Thoracic aorta (tissue), 2 donors: ENCODE data around the gene PRKN. TPM values are rescaled to one million over a fixed set of nuclear protein-coding genes. Genes with fewer than 3 reads are reported as not detected.

ENCODE experiments used
- ATAC-seq: fragments of 150-250 bp; one replicate; pipeline ENCODE4 v1.8.0; 2017; ENCODE audit warnings: low read depth; ENCODE audit not compliant: insufficient number of reproducible peaks, low FRiP score
- DNase-seq: peaks from one replicate; pipeline ENCODE4 v3.0.0-alpha.2; 2020; ENCODE audit warnings: low spot score
- H3K27ac ChIP-seq, 2 donors: fragments of 200-600 bp; sonication (generic); 1 replicate in 1 of 2; 2 replicates in 1 of 2; pipeline ENCODE4 v1.5.1; 2016; ENCODE audit warnings: mild to moderate bottlenecking in 2 of 2, moderate library complexity in 2 of 2
- H3K27me3 ChIP-seq: fragments of 200-600 bp; sonication (generic); replicated peaks from 2 replicates; pipeline ENCODE4 v1.6.0; 2016; ENCODE audit warnings: mild to moderate bottlenecking; ENCODE audit not compliant: insufficient read depth
- H3K36me3 ChIP-seq: fragments of 200-600 bp; sonication (generic); one replicate; pipeline ENCODE4 v1.5.1; 2016
- H3K4me1 ChIP-seq, 2 donors: fragments of 200-600 bp; sonication (generic); 1 replicate in 1 of 2; 2 replicates in 1 of 2; pipeline versions ENCODE4 v1.5.1 to v1.6.0; 2016; ENCODE audit warnings: low read depth in 2 of 2, mild to moderate bottlenecking in 1 of 2; ENCODE audit not compliant: control insufficient read depth in 1 of 2
- H3K4me3 ChIP-seq: fragments of 200-600 bp; sonication (generic); 2 replicates; pipeline ENCODE4 v1.5.1; 2016; ENCODE audit warnings: mild to moderate bottlenecking
- H3K9me3 ChIP-seq: fragments of 200-600 bp; sonication (generic); 2 replicates; pipeline ENCODE4 v1.5.1; 2016
- CTCF ChIP-seq: fragments of 200-600 bp; sonication (generic); IDR thresholded peaks from one replicate; pipeline ENCODE4 v1.5.1; 2019; ENCODE audit warnings: antibody characterized with exemption
- total RNA-seq, 2 donors: library from RNA; depleted of rRNA; stranded (reverse); fragments of >200 nt; gene quantifications; one replicate each; pipeline versions ENCODE4 v1.1.0 to v1.2.3, GENCODE V29; 2016

PRKN gene
- total RNA-seq, 2 donors from 2014 or later, result 10.4 to 23.8 TPM

- Histone ChIP-seq H3K4me3 (no peak overlapping the region), H3K27ac (no peak overlapping the region), H3K36me3 (no peaks in the 10 kb centered on the region), H3K9me3 (no peaks in the 10 kb centered on the region), H3K4me1 (no peaks in the 10 kb centered on the region), H3K27me3 (no peaks in the 10 kb centered on the region)
- DNase-seq (no peak), ATAC-seq (no peak)
- peak; percentile 41 for TF ChIP-seq CTCF
Observed at GRCh38 chr6:161393839-161394364, 1333.7 kb downstream of the PRKN start.

- Histone ChIP-seq H3K9me3 (no peaks in the 10 kb centered on the region), H3K27ac (no peak overlapping the region), H3K27me3 (no peaks in the 10 kb centered on the region), H3K4me3 (no peak overlapping the region), H3K4me1 (no peaks in the 10 kb centered on the region), H3K36me3 (no peaks in the 10 kb centered on the region)
- no peak for TF ChIP-seq CTCF
- ATAC-seq (no peak), DNase-seq (no peak)
Observed at GRCh38 chr6:161393292-161393691, 1334.3 kb downstream of the PRKN start.

GRCh38 chr6:161389756-161390155 lies 1337.8 kb downstream of the PRKN start:
- no peak for DNase-seq
- H3K36me3 ChIP-seq, result no peaks in the 10 kb centered on the region
- ATAC-seq, result no peak
- no peak overlapping the region for H3K4me3 ChIP-seq
- TF ChIP-seq CTCF, result no peak
- no peaks in the 10 kb centered on the region for H3K9me3 ChIP-seq
- no peaks in the 10 kb centered on the region for H3K27me3 ChIP-seq
- no peak overlapping the region for H3K27ac ChIP-seq
- no peaks in the 10 kb centered on the region for H3K4me1 ChIP-seq

GRCh38 chr6:161383951-161384350 lies 1343.6 kb downstream of the PRKN start:
- Histone ChIP-seq H3K27me3 (no peaks in the 10 kb centered on the region), H3K36me3 (no peaks in the 10 kb centered on the region), H3K9me3 (no peaks in the 10 kb centered on the region), H3K27ac (no peak overlapping the region), H3K4me3 (no peak overlapping the region), H3K4me1 (no peaks in the 10 kb centered on the region)
- no peak for TF ChIP-seq CTCF
- no peak for ATAC-seq
- DNase-seq, result no peak

GRCh38 chr6:161379834-161380582 lies 1347.6 kb downstream of the PRKN start:
- Histone ChIP-seq H3K4me3 (no peak overlapping the region), H3K36me3 (no peaks in the 10 kb centered on the region), H3K27ac (no peak overlapping the region), H3K9me3 (no peaks in the 10 kb centered on the region), H3K27me3 (no peaks in the 10 kb centered on the region), H3K4me1 (no peaks in the 10 kb centered on the region)
- DNase-seq (no peak), ATAC-seq (no peak)
- no peak for TF ChIP-seq CTCF
